ENCODE data around the gene WAS.
"Not testable (repeated sequence)": the region's sequence is repeated elsewhere in the genome, so short reads cannot be mapped to it uniquely, and the experiment has no call there.

The WAS gene

GRCh38 chrX:48676893-48677270 lies 6.7 kb upstream of the WAS start:
- peak overlapping the region; percentile 85 for H4K8ac ChIP-seq (ENCODE audit: low read depth, low read length)
- no peak overlapping the region for H2BK12ac ChIP-seq (ENCODE audit: low read length)
- H3K4ac ChIP-seq (ENCODE audit: low read depth, low read length) = peak overlapping the region; percentile 70
- peak overlapping the region; percentile 65 for H3K27ac ChIP-seq (ENCODE audit: low read depth, low read length)
- peak overlapping the region; percentile 45 for H2BK120ac ChIP-seq (ENCODE audit: insufficient read depth, low read length, poor library complexity)
- H3K14ac ChIP-seq (ENCODE audit: low read length) = peak overlapping the region; percentile 85
- peak overlapping the region; percentile 30 for H2AK5ac ChIP-seq (ENCODE audit: low read length)
- H3K79me1 ChIP-seq (ENCODE audit: low read length) = peaks cover 6% of the 10 kb centered on the region
- H3K4me1 ChIP-seq (ENCODE audit: control insufficient read depth in 1 of 2, insufficient read depth in 2 of 2, low read length in 2 of 2) = peaks cover 0 to 9% of the 10 kb centered on the region in 2 experiments
- peak overlapping the region; percentile 78 for H3K18ac ChIP-seq (ENCODE audit: low read length)
- peak overlapping the region; percentile 84 for H3K4me3 ChIP-seq (ENCODE audit: low read depth, low read length)
- peak overlapping the region; percentile 79 for H2AFZ ChIP-seq (ENCODE audit: insufficient read depth, low read length, poor library complexity)
- H3K4me2 ChIP-seq (ENCODE audit: low read length) = peak overlapping the region; percentile 88
- DNase-seq = peak in 1 of 2 donors; percentile 18
- H3K79me2 ChIP-seq (ENCODE audit: control insufficient read depth, insufficient read depth, low read length, poor library complexity) = peaks cover 5% of the 10 kb centered on the region
- peak overlapping the region; percentile 74 for H2BK5ac ChIP-seq (ENCODE audit: low read depth, low read length, poor library complexity)
- peak overlapping the region; percentile 55 for H4K91ac ChIP-seq (ENCODE audit: low read depth, low read length)
- H3K23ac ChIP-seq (ENCODE audit: low read length) = no peak overlapping the region
- H3K9me3 ChIP-seq (ENCODE audit: insufficient read depth, low read depth, low read length) = no peaks in the 10 kb centered on the region
- no CpG with 5 or more reads among the region's 9 CpGs for WGBS (ENCODE audit: extremely low coverage, insufficient coverage, insufficient read length)
- no peaks in the 10 kb centered on the region for H3K36me3 ChIP-seq (ENCODE audit: control insufficient read depth in 1 of 2, insufficient read depth in 2 of 2, low read length in 2 of 2)
- peak overlapping the region; percentile 83 for H4K12ac ChIP-seq (ENCODE audit: low read depth, low read length)
- H3K9ac ChIP-seq (ENCODE audit: low read length) = peak overlapping the region; percentile 89
- H3K27me3 ChIP-seq (ENCODE audit: insufficient read depth, low read length) = no peaks in the 10 kb centered on the region

- WGBS (ENCODE audit: extremely low coverage, insufficient coverage, insufficient read length) = no CpG with 5 or more reads among the region's 10 CpGs
- no peaks in the 10 kb centered on the region for H3K36me3 ChIP-seq (ENCODE audit: control insufficient read depth in 1 of 2, insufficient read depth in 2 of 2, low read length in 2 of 2)
- H4K8ac ChIP-seq (ENCODE audit: low read depth, low read length) = no peak overlapping the region
- H2BK12ac ChIP-seq (ENCODE audit: low read length) = no peak overlapping the region
- DNase-seq = no peak
- H3K9me3 ChIP-seq (ENCODE audit: insufficient read depth, low read depth, low read length) = no peaks in the 10 kb centered on the region
- peaks cover 0 to 9% of the 10 kb centered on the region in 2 experiments for H3K4me1 ChIP-seq (ENCODE audit: control insufficient read depth in 1 of 2, insufficient read depth in 2 of 2, low read length in 2 of 2)
- no peak overlapping the region for H3K27ac ChIP-seq (ENCODE audit: low read depth, low read length)
- no peak overlapping the region for H2BK5ac ChIP-seq (ENCODE audit: low read depth, low read length, poor library complexity)
- H4K91ac ChIP-seq (ENCODE audit: low read depth, low read length) = no peak overlapping the region
- H4K12ac ChIP-seq (ENCODE audit: low read depth, low read length) = no peak overlapping the region
- H3K9ac ChIP-seq (ENCODE audit: low read length) = no peak overlapping the region
- no peak overlapping the region for H2AK5ac ChIP-seq (ENCODE audit: low read length)
- no peak overlapping the region for H3K14ac ChIP-seq (ENCODE audit: low read length)
- peaks cover 6% of the 10 kb centered on the region for H3K79me1 ChIP-seq (ENCODE audit: low read length)
- no peak overlapping the region for H3K23ac ChIP-seq (ENCODE audit: low read length)
- no peak overlapping the region for H3K4ac ChIP-seq (ENCODE audit: low read depth, low read length)
- H3K4me3 ChIP-seq (ENCODE audit: low read depth, low read length) = no peak overlapping the region
- H3K18ac ChIP-seq (ENCODE audit: low read length) = no peak overlapping the region
- H3K27me3 ChIP-seq (ENCODE audit: insufficient read depth, low read length) = no peaks in the 10 kb centered on the region
- peak overlapping the region; percentile 88 for H3K4me2 ChIP-seq (ENCODE audit: low read length)
- peaks cover 5% of the 10 kb centered on the region for H3K79me2 ChIP-seq (ENCODE audit: control insufficient read depth, insufficient read depth, low read length, poor library complexity)
- no peak overlapping the region for H2AFZ ChIP-seq (ENCODE audit: insufficient read depth, low read length, poor library complexity)
- no peak overlapping the region for H2BK120ac ChIP-seq (ENCODE audit: insufficient read depth, low read length, poor library complexity)
Measured at GRCh38 chrX:48677516-48677915, 6.1 kb upstream of the WAS start.

- DNase-seq = peak in 1 of 2 donors; percentile 40
- not testable (repeated sequence) for H3K23ac ChIP-seq (ENCODE audit: low read length); H2AFZ ChIP-seq (ENCODE audit: insufficient read depth, low read length, poor library complexity); H3K9me3 ChIP-seq (ENCODE audit: insufficient read depth, low read depth, low read length); H3K79me2 ChIP-seq (ENCODE audit: control insufficient read depth, insufficient read depth, low read length, poor library complexity); H3K4me1 ChIP-seq (ENCODE audit: control insufficient read depth in 1 of 2, insufficient read depth in 2 of 2, low read length in 2 of 2); H2BK12ac ChIP-seq (ENCODE audit: low read length); H3K9ac ChIP-seq (ENCODE audit: low read length); H4K12ac ChIP-seq (ENCODE audit: low read depth, low read length); H3K14ac ChIP-seq (ENCODE audit: low read length); H2BK5ac ChIP-seq (ENCODE audit: low read depth, low read length, poor library complexity); H3K4me2 ChIP-seq (ENCODE audit: low read length); H4K91ac ChIP-seq (ENCODE audit: low read depth, low read length); H3K27me3 ChIP-seq (ENCODE audit: insufficient read depth, low read length); H3K4me3 ChIP-seq (ENCODE audit: low read depth, low read length); H4K8ac ChIP-seq (ENCODE audit: low read depth, low read length); H2BK120ac ChIP-seq (ENCODE audit: insufficient read depth, low read length, poor library complexity); H2AK5ac ChIP-seq (ENCODE audit: low read length); H3K4ac ChIP-seq (ENCODE audit: low read depth, low read length); H3K79me1 ChIP-seq (ENCODE audit: low read length); H3K18ac ChIP-seq (ENCODE audit: low read length); H3K27ac ChIP-seq (ENCODE audit: low read depth, low read length); H3K36me3 ChIP-seq (ENCODE audit: control insufficient read depth in 1 of 2, insufficient read depth in 2 of 2, low read length in 2 of 2)
- WGBS (ENCODE audit: extremely low coverage, insufficient coverage, insufficient read length) = no CpG with 5 or more reads among the region's 2 CpGs
Measured at GRCh38 chrX:48680467-48680866, 3.1 kb upstream of the WAS start.

GRCh38 chrX:48680925-48681324 lies 2.7 kb upstream of the WAS start:
- not testable (repeated sequence) for H3K79me1 ChIP-seq (ENCODE audit: low read length); H2BK120ac ChIP-seq (ENCODE audit: insufficient read depth, low read length, poor library complexity)
- no CpG with 5 or more reads among the region's 6 CpGs for WGBS (ENCODE audit: extremely low coverage, insufficient coverage, insufficient read length)

More at GRCh38 chrX:48680925-48681324, 2.7 kb upstream of the WAS start:
- not testable (repeated sequence) for H3K23ac ChIP-seq (ENCODE audit: low read length); H3K4me1 ChIP-seq (ENCODE audit: control insufficient read depth in 1 of 2, insufficient read depth in 2 of 2, low read length in 2 of 2); H3K14ac ChIP-seq (ENCODE audit: low read length); H4K8ac ChIP-seq (ENCODE audit: low read depth, low read length); H2AK5ac ChIP-seq (ENCODE audit: low read length); H3K18ac ChIP-seq (ENCODE audit: low read length); H2AFZ ChIP-seq (ENCODE audit: insufficient read depth, low read length, poor library complexity); H3K9me3 ChIP-seq (ENCODE audit: insufficient read depth, low read depth, low read length); H3K4ac ChIP-seq (ENCODE audit: low read depth, low read length); H3K9ac ChIP-seq (ENCODE audit: low read length); H3K4me2 ChIP-seq (ENCODE audit: low read length); H3K27me3 ChIP-seq (ENCODE audit: insufficient read depth, low read length); H4K91ac ChIP-seq (ENCODE audit: low read depth, low read length); H3K79me2 ChIP-seq (ENCODE audit: control insufficient read depth, insufficient read depth, low read length, poor library complexity); H3K27ac ChIP-seq (ENCODE audit: low read depth, low read length); H4K12ac ChIP-seq (ENCODE audit: low read depth, low read length); H2BK5ac ChIP-seq (ENCODE audit: low read depth, low read length, poor library complexity); H3K4me3 ChIP-seq (ENCODE audit: low read depth, low read length); DNase-seq; H3K36me3 ChIP-seq (ENCODE audit: control insufficient read depth in 1 of 2, insufficient read depth in 2 of 2, low read length in 2 of 2); H2BK12ac ChIP-seq (ENCODE audit: low read length)
